ENCODE measurements around the gene P2RX2.

- TF ChIP-seq, protein P1, sequence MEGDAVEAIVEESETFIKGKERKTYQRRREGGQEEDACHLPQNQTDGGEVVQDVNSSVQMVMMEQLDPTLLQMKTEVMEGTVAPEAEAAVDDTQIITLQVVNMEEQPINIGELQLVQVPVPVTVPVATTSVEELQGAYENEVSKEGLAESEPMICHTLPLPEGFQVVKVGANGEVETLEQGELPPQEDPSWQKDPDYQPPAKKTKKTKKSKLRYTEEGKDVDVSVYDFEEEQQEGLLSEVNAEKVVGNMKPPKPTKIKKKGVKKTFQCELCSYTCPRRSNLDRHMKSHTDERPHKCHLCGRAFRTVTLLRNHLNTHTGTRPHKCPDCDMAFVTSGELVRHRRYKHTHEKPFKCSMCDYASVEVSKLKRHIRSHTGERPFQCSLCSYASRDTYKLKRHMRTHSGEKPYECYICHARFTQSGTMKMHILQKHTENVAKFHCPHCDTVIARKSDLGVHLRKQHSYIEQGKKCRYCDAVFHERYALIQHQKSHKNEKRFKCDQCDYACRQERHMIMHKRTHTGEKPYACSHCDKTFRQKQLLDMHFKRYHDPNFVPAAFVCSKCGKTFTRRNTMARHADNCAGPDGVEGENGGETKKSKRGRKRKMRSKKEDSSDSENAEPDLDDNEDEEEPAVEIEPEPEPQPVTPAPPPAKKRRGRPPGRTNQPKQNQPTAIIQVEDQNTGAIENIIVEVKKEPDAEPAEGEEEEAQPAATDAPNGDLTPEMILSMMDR (conservative IDR thresholded peaks at IDR 0.05; ENCODE audit: low read depth, low read length): no peak
- TF ChIP-seq RFX5 (IDR thresholded peaks at IDR 0.05; ENCODE audit: low read depth, low read length) (no peak), POLR2A (IDR thresholded peaks at IDR 0.05; ENCODE audit: low read depth, low read length) (no peak), RAD21 (IDR thresholded peaks at IDR 0.05; ENCODE audit: low read length) (no peak), NFE2L2 (IDR thresholded peaks at IDR 0.05; ENCODE audit: low read depth, low read length) (no peak), ELK1 (IDR thresholded peaks at IDR 0.05; ENCODE audit: borderline replicate concordance, low read depth, low read length) (no peak), CEBPB (IDR thresholded peaks at IDR 0.05; ENCODE audit: low read depth, low read length) (no peak)
Measured at GRCh38 chr12:132669166-132669879, 50.7 kb downstream of the P2RX2 start.

All from IMR-90 (cell line).